Sigmoid colon (tissue), 4 donors: Measurements from ENCODE around the gene CHD5.

Experiments used
- CTCF ChIP-seq, 4 experiments: fragments of 450-650 bp in 3 of 4; fragments of 200-600 bp in 1 of 4; IDR thresholded peaks; one replicate each; pipeline ENCODE4 v1.5.1; 2016 to 2019; ENCODE audit warnings: antibody characterized with exemption in 4 of 4, mild to moderate bottlenecking in 3 of 4, moderate library complexity in 2 of 4
- EP300 ChIP-seq, 4 donors: sonication (generic); formaldehyde crosslinking; IDR thresholded peaks; one replicate each; pipeline ENCODE4 v1.6.1; 2017; ENCODE audit warnings: antibody characterized with exemption in 4 of 4
- POLR2A ChIP-seq, 2 donors: fragments of 450-650 bp; IDR thresholded peaks; one replicate each; pipeline ENCODE4 v1.6.1; 2016; ENCODE audit warnings: antibody characterized with exemption in 2 of 2, mild to moderate bottlenecking in 2 of 2, moderate library complexity in 2 of 2

- TF ChIP-seq EP300 (IDR thresholded peaks at IDR 0.05), result no peak
- no peak for TF ChIP-seq POLR2A (IDR thresholded peaks at IDR 0.05)
- TF ChIP-seq CTCF (IDR thresholded peaks at IDR 0.05), result no peak
Measured at GRCh38 chr1:6150006-6150938, 29.8 kb downstream of the CHD5 start.
